Esophagus squamous epithelium (tissue), 5 donors: ENCODE results near the gene MYOG. TPM values are rescaled to one million over a fixed set of nuclear protein-coding genes. Genes with fewer than 3 reads are reported as not detected.

Source experiments
- DNase-seq: peaks from one replicate; lab custom pipeline; 2025; lab: John Stamatoyannopoulos, UW
- H3K27ac ChIP-seq, 4 donors: fragments of 200-600 bp; sonication (generic); one replicate each; pipeline ENCODE4 v1.5.1; 2016 to 2019; ENCODE audit warnings: mild to moderate bottlenecking in 1 of 4
- H3K27me3 ChIP-seq, 4 donors: fragments of 200-600 bp; sonication (generic); 1 replicate in 3 of 4; 2 replicates in 1 of 4; pipeline versions ENCODE4 v1.5.1 to v1.6.0; 2017 to 2021; ENCODE audit warnings: antibody characterized with exemption in 1 of 4
- H3K36me3 ChIP-seq, 3 donors: fragments of 200-600 bp; sonication (generic); one replicate each; pipeline ENCODE4 v1.5.1; 2016 to 2019
- H3K4me1 ChIP-seq, 3 donors: fragments of 200-600 bp; sonication (generic); one replicate each; pipeline ENCODE4 v1.5.1; 2017 to 2019
- H3K4me3 ChIP-seq, 4 donors: fragments of 200-600 bp; sonication (generic); 1 replicate in 3 of 4; 2 replicates in 1 of 4; pipeline ENCODE4 v1.5.1; 2016 to 2019; ENCODE audit warnings: mild to moderate bottlenecking in 2 of 4, moderate library complexity in 1 of 4
- H3K9me3 ChIP-seq, 3 donors: fragments of 200-600 bp; sonication (generic); one replicate each; pipeline ENCODE4 v1.5.1; 2016 to 2019
- POLR2A ChIP-seq, 4 donors: fragments of 450-650 bp; IDR thresholded peaks; one replicate each; pipeline ENCODE4 v1.6.1; 2017; ENCODE audit warnings: antibody characterized with exemption in 4 of 4, mild to moderate bottlenecking in 4 of 4, moderate library complexity in 3 of 4
- WGBS, 2 donors: methylation state at CpG; one replicate each; pipeline ENCODE4 v1.1.5; 2018; 5-methylcytosine and 5-hydroxymethylcytosine counted together
- intact Hi-C: fragments of 100-400 bp; cut with DNase I; formaldehyde crosslinking; loops from one replicate; pipeline ENCODE4 v1.15.0; 2022
- total RNA-seq, 4 donors: library from RNA; depleted of rRNA; stranded (reverse); fragments of >200 nt; gene quantifications; one replicate each; pipeline ENCODE4 v1.1.0, GENCODE V29; 2016
- TF ChIP-seq, protein P1 (sequence below), 6 experiments: fragments of 450-650 bp in 4 of 6; fragments of 200-600 bp in 2 of 6; sonication (generic) in 2 of 6; IDR thresholded peaks; one replicate each; pipeline ENCODE4 v1.5.1; 2016 to 2019; ENCODE audit warnings: antibody characterized with exemption in 6 of 6, mild to moderate bottlenecking in 4 of 6, moderate library complexity in 4 of 6
- donor health status: DM: yes; HTN: yes; CAD: no.

Gene MYOG
- total RNA-seq, 4 donors from 2014 or later = not detected

DNA sequence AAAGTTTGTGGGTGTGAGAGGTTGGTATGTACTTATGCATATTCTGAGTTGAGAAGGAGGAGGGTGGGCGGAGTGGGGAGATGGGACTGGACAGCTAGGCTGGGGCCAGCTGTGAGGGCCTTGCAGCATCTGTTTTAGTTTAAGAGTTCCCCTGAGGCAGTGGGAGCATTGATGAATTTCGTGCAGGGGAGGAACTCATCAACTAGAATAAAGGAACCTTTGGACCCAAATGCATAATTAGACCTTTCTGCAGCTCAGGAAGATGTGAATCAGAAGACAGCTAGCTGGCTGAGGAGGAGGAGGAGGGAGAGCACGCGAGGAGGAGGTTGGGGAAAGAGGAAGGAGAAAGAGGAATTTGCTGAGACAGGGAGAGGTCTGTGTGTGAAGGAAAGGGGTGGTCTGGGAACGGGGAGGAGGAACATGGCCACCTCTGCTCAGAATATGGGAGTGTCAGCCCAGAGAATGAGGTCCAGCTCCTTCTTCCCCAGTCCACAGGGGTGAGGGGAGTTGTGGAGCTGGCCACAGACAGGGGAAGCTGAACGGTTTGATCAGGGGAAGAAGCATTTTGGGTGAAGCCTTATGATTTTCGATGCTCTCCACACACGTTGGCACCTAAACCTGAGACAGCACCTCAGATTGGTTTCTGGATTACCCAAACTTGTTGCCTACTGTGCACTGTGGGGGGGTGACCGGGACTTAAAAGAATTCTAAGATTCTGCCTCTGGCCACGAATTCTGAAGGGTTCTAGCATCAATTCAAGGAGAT lies 27.7 kb downstream of the MYOG start:
- H3K9me3 ChIP-seq = no peaks in the 10 kb centered on the region
- WGBS, 2 donors = 37 to 51% methylated on average over 9 of the region's 10 CpGs
- intact Hi-C loops = no loop called here

DNA sequence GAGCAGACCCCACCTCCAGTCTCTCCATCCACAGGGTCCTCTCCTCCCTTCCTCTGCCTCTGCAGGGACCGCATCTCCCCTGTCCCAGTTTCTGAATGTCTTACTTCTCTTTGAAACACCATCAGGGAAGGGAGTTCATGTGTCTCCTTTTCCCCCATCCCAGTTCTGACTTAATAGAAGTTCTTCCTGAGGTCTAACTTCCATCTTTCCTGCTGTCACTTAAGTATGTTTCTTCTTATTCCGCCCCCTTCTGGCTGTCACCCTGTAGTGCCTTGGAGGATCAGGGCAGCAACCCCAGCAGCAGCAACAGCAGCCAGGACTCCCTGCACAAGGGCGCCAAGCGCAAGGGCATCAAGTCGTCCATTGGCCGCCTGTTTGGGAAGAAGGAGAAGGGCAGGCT lies 29.3 kb downstream of the MYOG start:
- intact Hi-C loops = no loop called here
- DNase-seq = no peak
- no peaks in the 10 kb centered on the region for H3K4me1 ChIP-seq
- no peaks in the 10 kb centered on the region for H3K9me3 ChIP-seq
- 80 to 93% methylated on average over 3 of the region's 6 CpGs for WGBS, 2 donors
- TF ChIP-seq, protein P1, sequence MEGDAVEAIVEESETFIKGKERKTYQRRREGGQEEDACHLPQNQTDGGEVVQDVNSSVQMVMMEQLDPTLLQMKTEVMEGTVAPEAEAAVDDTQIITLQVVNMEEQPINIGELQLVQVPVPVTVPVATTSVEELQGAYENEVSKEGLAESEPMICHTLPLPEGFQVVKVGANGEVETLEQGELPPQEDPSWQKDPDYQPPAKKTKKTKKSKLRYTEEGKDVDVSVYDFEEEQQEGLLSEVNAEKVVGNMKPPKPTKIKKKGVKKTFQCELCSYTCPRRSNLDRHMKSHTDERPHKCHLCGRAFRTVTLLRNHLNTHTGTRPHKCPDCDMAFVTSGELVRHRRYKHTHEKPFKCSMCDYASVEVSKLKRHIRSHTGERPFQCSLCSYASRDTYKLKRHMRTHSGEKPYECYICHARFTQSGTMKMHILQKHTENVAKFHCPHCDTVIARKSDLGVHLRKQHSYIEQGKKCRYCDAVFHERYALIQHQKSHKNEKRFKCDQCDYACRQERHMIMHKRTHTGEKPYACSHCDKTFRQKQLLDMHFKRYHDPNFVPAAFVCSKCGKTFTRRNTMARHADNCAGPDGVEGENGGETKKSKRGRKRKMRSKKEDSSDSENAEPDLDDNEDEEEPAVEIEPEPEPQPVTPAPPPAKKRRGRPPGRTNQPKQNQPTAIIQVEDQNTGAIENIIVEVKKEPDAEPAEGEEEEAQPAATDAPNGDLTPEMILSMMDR (IDR thresholded peaks at IDR 0.05) = no peak
- no peak for TF ChIP-seq POLR2A (IDR thresholded peaks at IDR 0.05)
- H3K27me3 ChIP-seq = peaks cover 0 to 14% (median 0%) of the 10 kb centered on the region in 4 donors
- H3K27ac ChIP-seq = no peak overlapping the region
- H3K4me3 ChIP-seq = no peak overlapping the region
- no peaks in the 10 kb centered on the region for H3K36me3 ChIP-seq

More for the DNA sequence above, 27.7 kb downstream of the MYOG start:
- H3K27ac ChIP-seq = no peak overlapping the region
- TF ChIP-seq, protein P1 (IDR thresholded peaks at IDR 0.05) = no peak
- no peak for TF ChIP-seq POLR2A (IDR thresholded peaks at IDR 0.05)
- peaks cover 0 to 7% (median 0%) of the 10 kb centered on the region in 4 donors for H3K27me3 ChIP-seq
- H3K36me3 ChIP-seq = no peaks in the 10 kb centered on the region
- H3K4me1 ChIP-seq = no peaks in the 10 kb centered on the region
- no peak overlapping the region for H3K4me3 ChIP-seq
- DNase-seq = no peak

DNA sequence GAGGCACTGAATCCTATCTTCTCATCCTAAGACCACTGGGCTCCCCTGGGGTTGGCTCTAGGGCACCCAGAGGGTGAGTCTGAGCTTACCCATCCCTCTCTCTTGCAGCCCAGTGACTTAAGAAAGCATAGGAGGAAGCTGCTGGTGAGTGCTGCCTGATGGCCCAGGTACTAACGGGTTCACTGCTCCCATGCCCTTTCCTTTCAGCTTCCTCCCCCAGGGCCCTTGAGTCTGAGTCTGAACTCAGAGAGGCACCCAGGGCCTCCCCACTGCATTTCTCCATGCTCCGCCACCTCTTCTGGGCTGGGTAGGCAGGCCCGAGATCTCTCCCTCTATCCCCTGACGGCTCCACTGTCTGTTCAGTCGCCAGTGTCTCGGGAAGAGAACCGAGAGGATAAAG lies 29.8 kb downstream of the MYOG start:
- no peak overlapping the region for H3K4me3 ChIP-seq
- WGBS, 2 donors = 92% methylated on average over 2 of the region's 7 CpGs; no CpG with 5 or more reads in 1 of the 2 donors
- intact Hi-C loops = no loop called here
- TF ChIP-seq, protein P1 (IDR thresholded peaks at IDR 0.05) = no peak
- no peak for TF ChIP-seq POLR2A (IDR thresholded peaks at IDR 0.05)
- no peak for DNase-seq
- H3K4me1 ChIP-seq = no peaks in the 10 kb centered on the region
- H3K9me3 ChIP-seq = no peaks in the 10 kb centered on the region
- no peak overlapping the region for H3K27ac ChIP-seq
- peaks cover 0 to 16% (median 0%) of the 10 kb centered on the region in 4 donors for H3K27me3 ChIP-seq
- H3K36me3 ChIP-seq = no peaks in the 10 kb centered on the region

DNA sequence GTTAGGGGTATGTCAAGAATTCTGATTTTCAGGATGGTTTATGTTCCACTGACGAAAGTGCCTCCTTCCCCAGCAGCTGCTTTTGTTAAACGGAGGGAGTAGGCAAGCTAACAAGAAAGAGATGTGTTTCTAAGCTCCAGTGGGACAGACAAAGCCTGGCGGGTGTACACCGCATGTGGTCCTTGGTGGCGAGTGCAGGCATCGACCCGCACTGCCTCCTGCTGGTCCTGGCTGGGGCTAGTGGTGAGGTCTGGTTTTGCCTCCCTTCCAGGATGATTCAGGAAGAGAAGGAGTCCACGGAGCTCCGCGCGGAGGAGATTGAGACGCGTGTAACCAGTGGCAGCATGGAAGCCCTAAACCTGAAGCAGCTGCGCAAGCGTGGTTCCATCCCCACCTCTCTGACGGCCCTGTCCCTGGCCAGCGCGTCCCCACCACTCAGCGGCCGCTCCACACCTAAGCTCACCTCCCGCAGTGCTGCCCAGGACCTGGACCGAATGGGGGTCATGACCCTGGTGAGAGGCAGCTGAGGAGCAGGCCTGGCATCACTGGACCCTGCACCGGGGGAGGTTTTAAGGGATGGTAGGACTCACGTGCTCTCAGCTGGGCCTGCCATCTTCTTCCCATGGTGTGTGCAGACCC lies 30.5 kb downstream of the MYOG start:
- no peak for DNase-seq

More for the DNA sequence above, 30.5 kb downstream of the MYOG start:
- no peaks in the 10 kb centered on the region for H3K9me3 ChIP-seq
- peaks cover 0 to 16% (median 0%) of the 10 kb centered on the region in 4 donors for H3K27me3 ChIP-seq
- H3K27ac ChIP-seq = no peak overlapping the region
- no peaks in the 10 kb centered on the region for H3K4me1 ChIP-seq
- no peak for TF ChIP-seq POLR2A (IDR thresholded peaks at IDR 0.05)
- TF ChIP-seq, protein P1 (IDR thresholded peaks at IDR 0.05) = no peak
- H3K36me3 ChIP-seq = no peaks in the 10 kb centered on the region
- no peak overlapping the region for H3K4me3 ChIP-seq
- intact Hi-C loops = no loop called here
- WGBS, 2 donors = 83 to 85% methylated on average over 9 to 17 of the region's 24 CpGs
